ENCODE data around the gene GRIK4. TPM values are rescaled to one million over a fixed set of nuclear protein-coding genes. Genes with fewer than 3 reads are reported as not detected.

Gene GRIK4
- total and polyA plus RNA-seq, 4 donors = 0.41 to 4.9 (median 1.7) TPM

DNA sequence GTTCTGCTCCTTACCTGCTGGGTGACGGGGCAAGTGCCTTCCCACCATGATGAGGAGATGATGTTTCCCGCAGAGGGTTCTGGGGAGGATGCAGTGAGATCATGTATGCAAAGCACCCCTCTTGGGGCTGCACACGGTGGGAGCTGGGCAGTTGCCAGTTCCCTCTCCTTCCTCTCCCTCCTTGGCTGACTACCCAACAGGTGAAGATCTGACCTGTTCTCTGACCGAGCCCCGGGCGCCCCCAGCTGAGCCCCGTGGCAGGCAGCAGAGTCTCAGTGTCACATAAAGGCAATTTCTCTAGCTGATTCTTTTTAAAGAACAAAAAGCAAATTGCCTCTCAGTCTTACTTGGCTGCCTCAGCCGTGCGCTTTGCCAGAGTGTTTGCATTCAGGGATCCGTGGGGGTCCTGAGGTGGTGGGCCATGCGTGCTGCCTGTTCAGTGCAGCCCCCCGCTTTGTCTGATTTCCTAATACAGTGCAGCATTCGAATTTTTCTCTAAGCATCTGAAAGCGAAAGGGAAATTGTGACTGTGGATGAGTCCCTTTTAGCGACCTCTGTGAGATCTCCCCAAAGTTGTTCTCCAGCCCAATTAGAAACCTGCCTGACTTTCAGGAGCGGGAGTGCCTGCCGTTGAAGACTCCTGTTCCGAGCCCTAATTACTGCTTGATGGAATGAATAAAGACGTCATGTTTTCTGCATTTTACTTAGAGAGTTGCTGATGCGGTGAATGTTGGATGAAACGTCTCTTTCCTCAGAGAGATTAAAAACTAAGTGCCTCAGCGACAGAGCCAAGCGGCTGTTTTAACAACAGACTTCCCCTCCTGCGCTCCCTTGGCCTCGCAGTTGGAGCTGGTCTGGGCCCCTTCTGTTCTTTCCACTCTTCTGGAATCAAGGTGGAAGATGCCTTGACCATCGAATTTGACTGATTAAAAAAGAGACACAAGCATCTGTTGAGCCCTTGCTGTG is 86.0 kb downstream of the GRIK4 start:
- Histone ChIP-seq H3K9me3 (ENCODE audit: control insufficient read depth in 4 of 4, insufficient read depth in 3 of 4, low read length in 3 of 4) (no peaks in the 10 kb centered on the region), H3K9ac (ENCODE audit: insufficient read depth in 1 of 2, low read length in 2 of 2) (peak overlapping the region in 1 of 2 donors; percentile 88), H3K4me1 (ENCODE audit: control insufficient read depth in 5 of 5, insufficient read depth in 5 of 5, low read length in 5 of 5) (peaks cover 0 to 49% (median 18%) of the 10 kb centered on the region in 5 donors), H3K27ac (ENCODE audit: low read depth in 1 of 2, low read length in 1 of 2) (no peak overlapping the region), H3K4me3 (no peak overlapping the region), H3K36me3 (ENCODE audit: control insufficient read depth in 4 of 4, insufficient read depth in 4 of 4, low read length in 4 of 4) (peaks cover 0 to 3% (median 0%) of the 10 kb centered on the region in 4 donors), H3K27me3 (ENCODE audit: control insufficient read depth in 3 of 3, insufficient read depth in 3 of 3, low read length in 2 of 3) (no peaks in the 10 kb centered on the region)
- DNase-seq (peak in 2 of 3 donors; percentile 65 to 76), ATAC-seq (ENCODE audit: insufficient read depth, low FRiP score) (no peak)
- 69 to 74% methylated on average over 26 of the region's 26 CpGs for WGBS, 2 donors
- TF ChIP-seq, protein P1, sequence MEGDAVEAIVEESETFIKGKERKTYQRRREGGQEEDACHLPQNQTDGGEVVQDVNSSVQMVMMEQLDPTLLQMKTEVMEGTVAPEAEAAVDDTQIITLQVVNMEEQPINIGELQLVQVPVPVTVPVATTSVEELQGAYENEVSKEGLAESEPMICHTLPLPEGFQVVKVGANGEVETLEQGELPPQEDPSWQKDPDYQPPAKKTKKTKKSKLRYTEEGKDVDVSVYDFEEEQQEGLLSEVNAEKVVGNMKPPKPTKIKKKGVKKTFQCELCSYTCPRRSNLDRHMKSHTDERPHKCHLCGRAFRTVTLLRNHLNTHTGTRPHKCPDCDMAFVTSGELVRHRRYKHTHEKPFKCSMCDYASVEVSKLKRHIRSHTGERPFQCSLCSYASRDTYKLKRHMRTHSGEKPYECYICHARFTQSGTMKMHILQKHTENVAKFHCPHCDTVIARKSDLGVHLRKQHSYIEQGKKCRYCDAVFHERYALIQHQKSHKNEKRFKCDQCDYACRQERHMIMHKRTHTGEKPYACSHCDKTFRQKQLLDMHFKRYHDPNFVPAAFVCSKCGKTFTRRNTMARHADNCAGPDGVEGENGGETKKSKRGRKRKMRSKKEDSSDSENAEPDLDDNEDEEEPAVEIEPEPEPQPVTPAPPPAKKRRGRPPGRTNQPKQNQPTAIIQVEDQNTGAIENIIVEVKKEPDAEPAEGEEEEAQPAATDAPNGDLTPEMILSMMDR (IDR thresholded peaks at IDR 0.05; ENCODE audit: control extremely low read depth, extremely low read depth) = no peak

DNA sequence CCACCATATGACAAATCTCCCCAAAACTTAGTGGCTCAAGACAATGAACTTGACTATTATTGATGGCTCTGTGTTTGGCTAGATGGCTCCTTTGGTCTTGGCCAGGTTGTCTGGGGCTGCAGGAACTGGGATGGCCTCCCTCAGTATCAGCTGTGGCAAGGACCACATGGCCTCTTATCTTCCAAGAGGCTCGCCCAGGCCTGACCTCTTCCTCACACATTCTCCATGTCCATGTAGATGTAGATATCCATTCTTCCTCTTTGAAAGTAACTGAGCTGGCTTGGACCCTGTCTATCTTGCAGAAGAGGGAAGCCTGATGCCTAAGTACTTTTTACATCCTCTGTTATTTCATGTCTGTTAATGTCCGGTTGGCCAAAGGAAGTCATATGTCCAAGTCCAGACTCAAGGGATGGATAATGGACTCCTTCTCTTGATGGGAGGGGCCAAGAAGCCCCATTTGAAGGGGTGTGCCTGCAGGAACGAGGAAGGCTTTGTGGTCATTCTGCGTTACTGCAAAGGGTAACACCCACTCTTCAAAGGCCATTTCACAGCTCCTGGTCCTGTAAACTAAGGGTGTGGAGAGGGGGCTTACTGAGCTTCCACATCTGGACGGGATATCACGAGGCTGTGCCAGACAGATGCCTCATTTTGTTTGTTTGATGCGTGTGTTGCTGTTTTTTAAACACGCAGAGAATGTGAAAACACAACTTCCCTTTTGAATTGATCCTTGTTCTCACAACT is 87.1 kb downstream of the GRIK4 start:
- Histone ChIP-seq H3K36me3 (ENCODE audit: control insufficient read depth in 4 of 4, insufficient read depth in 4 of 4, low read length in 4 of 4) (no peaks in the 10 kb centered on the region), H3K27ac (ENCODE audit: low read depth in 1 of 2, low read length in 1 of 2) (no peak overlapping the region), H3K4me3 (no peak overlapping the region), H3K4me1 (ENCODE audit: control insufficient read depth in 5 of 5, insufficient read depth in 5 of 5, low read length in 5 of 5) (peaks cover 0 to 49% (median 18%) of the 10 kb centered on the region in 5 donors), H3K9ac (ENCODE audit: insufficient read depth in 1 of 2, low read length in 2 of 2) (no peak overlapping the region), H3K27me3 (ENCODE audit: control insufficient read depth in 3 of 3, insufficient read depth in 3 of 3, low read length in 2 of 3) (no peaks in the 10 kb centered on the region), H3K9me3 (ENCODE audit: control insufficient read depth in 4 of 4, insufficient read depth in 3 of 4, low read length in 3 of 4) (no peaks in the 10 kb centered on the region)
- DNase-seq = peak; percentile 44 to 69 (median 68)
- no peak for ATAC-seq (ENCODE audit: insufficient read depth, low FRiP score)
- 76% methylated on average over 8 of the region's 8 CpGs for WGBS, 2 donors
- TF ChIP-seq, protein P1 (IDR thresholded peaks at IDR 0.05; ENCODE audit: control extremely low read depth, extremely low read depth) = no peak

DNA sequence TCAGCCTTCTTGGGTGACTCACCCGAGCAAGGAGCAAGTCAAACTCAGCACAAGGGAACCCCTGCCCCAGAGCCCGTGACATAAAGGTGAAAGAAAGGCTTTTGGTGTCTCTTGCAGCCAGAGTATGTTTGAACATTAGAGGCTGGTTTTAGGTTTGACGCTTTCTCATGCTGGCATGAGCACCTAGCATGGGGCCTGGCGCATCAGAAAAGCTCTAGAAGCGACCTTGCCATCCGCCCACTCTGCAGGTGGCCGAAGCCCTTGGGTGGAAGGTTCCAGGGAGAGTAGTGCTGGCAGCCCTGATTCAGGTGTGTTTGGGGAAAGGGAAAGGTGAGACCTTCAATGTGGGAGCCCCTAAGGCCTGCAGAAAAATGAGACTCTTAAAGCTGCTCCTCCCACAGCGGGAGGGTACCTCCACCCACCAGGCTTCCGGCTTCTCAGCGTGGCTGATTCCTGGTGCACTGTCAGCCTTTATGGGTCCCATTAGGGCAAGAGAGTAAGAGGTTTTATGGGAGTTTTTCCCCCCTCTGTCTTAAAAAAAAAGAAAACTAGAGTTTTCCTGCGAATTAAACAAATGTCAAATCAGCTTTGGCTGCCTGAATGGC is 88.4 kb downstream of the GRIK4 start:
- ATAC-seq (ENCODE audit: insufficient read depth, low FRiP score) = no peak
- WGBS, 2 donors = 91 to 92% methylated on average over 11 of the region's 11 CpGs
- no peaks in the 10 kb centered on the region for H3K9me3 ChIP-seq (ENCODE audit: control insufficient read depth in 4 of 4, insufficient read depth in 3 of 4, low read length in 3 of 4)
- H3K4me3 ChIP-seq = no peak overlapping the region
- DNase-seq = no peak
- TF ChIP-seq, protein P1 (IDR thresholded peaks at IDR 0.05; ENCODE audit: control extremely low read depth, extremely low read depth) = no peak
- no peak overlapping the region for H3K9ac ChIP-seq (ENCODE audit: insufficient read depth in 1 of 2, low read length in 2 of 2)
- no peaks in the 10 kb centered on the region for H3K27me3 ChIP-seq (ENCODE audit: control insufficient read depth in 3 of 3, insufficient read depth in 3 of 3, low read length in 2 of 3)
- H3K36me3 ChIP-seq (ENCODE audit: control insufficient read depth in 4 of 4, insufficient read depth in 4 of 4, low read length in 4 of 4) = no peaks in the 10 kb centered on the region
- peaks cover 0 to 57% (median 18%) of the 10 kb centered on the region in 5 donors for H3K4me1 ChIP-seq (ENCODE audit: control insufficient read depth in 5 of 5, insufficient read depth in 5 of 5, low read length in 5 of 5)
- H3K27ac ChIP-seq (ENCODE audit: low read depth in 1 of 2, low read length in 1 of 2) = no peak overlapping the region

Data from lung (tissue), 12 donors.